NOMO-1 (cell line): ENCODE measurements around the gene P4HB.
"Not testable (repeated sequence)": the region's sequence is repeated elsewhere in the genome, so short reads cannot be mapped to it uniquely, and the experiment has no call there.

ENCODE experiments used
- DNase-seq, 2 experiments: peaks; one replicate each; lab custom pipeline; 2025; ENCODE audit not compliant: unreplicated experiment in 2 of 2; lab: John Stamatoyannopoulos, UW

P4HB gene

GRCh38 chr17:81849457-81849856, 10.9 kb downstream of the P4HB start:
- DNase-seq = no peak

- DNase-seq = no peak
Observed at GRCh38 chr17:81846743-81847689, 13.3 kb downstream of the P4HB start.

- DNase-seq = no peak
Observed at GRCh38 chr17:81845881-81846742, 14.2 kb downstream of the P4HB start.

GRCh38 chr17:81845361-81845760, 15.0 kb downstream of the P4HB start:
- DNase-seq = no peak

GRCh38 chr17:81844887-81845286, 15.4 kb downstream of the P4HB start:
- DNase-seq = no peak

GRCh38 chr17:81844327-81844851, 15.9 kb downstream of the P4HB start:
- no peak for DNase-seq

GRCh38 chr17:81843713-81844326, 16.5 kb downstream of the P4HB start:
- DNase-seq = no peak

- DNase-seq = no peak
Observed at GRCh38 chr17:81842725-81843504, 17.4 kb downstream of the P4HB start.

GRCh38 chr17:81842378-81842724, 18.0 kb downstream of the P4HB start:
- no peak for DNase-seq

GRCh38 chr17:81841866-81842265, 18.5 kb downstream of the P4HB start:
- DNase-seq = no peak

GRCh38 chr17:81840826-81841778, 19.2 kb downstream of the P4HB start:
- no peak for DNase-seq

- DNase-seq = not testable (repeated sequence)
Observed at GRCh38 chr17:81840059-81840458, 20.3 kb downstream of the P4HB start.

- no peak for DNase-seq
Observed at GRCh38 chr17:81839301-81839700, 21.0 kb downstream of the P4HB start.

- no peak for DNase-seq
Observed at GRCh38 chr17:81838753-81839255, 21.5 kb downstream of the P4HB start.

GRCh38 chr17:81837641-81838040, 22.7 kb downstream of the P4HB start:
- DNase-seq = peak; percentile 90 to 98

- no peak for DNase-seq
Observed at GRCh38 chr17:81834831-81835267, 25.5 kb downstream of the P4HB start, which contains the start of gene PPP1R27. Gene PPP1R27 (minus strand): TSS chr17:81835050. CDS start chr17:81834953, 97 bp downstream.

GRCh38 chr17:81833921-81834830, 26.2 kb downstream of the P4HB start:
- no peak for DNase-seq
